B cell (primary cell): ENCODE measurements around the gene RCN2.

Experiments
- EZH2 ChIP-seq: IDR thresholded peaks from 2 replicates; pipeline ENCODE4 v1.6.1; 2012; ENCODE audit warnings: borderline replicate concordance, low read depth, mild to moderate bottlenecking, moderate library complexity, low read length; ENCODE audit not compliant: insufficient read depth, poor library complexity, severe bottlenecking
- TF ChIP-seq, protein P1 (sequence below): fragments of 200-600 bp; IDR thresholded peaks from one replicate; pipeline ENCODE4 v1.8.0; 2022; ENCODE audit warnings: antibody characterized with exemption, mild to moderate bottlenecking

DNA sequence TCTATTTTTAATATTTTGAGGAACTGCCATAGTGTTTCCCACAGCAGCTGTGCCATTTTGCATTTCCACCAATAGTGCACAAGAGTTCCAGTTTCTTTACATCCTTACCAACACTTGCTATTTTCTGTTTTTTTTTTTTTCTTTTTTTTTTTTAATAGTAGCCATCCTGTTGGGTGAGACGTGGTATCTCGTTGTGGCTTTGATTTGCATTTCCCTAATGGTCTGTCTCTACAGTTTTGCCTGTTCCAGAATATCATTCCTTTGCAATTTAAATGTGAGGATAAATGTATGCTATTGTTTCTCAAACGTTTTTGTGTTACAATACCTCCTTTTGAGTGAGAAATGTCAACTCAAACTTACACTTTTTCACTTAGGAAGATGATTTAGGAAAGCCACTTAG is 22.4 kb downstream of the RCN2 start:
- TF ChIP-seq, protein P1, sequence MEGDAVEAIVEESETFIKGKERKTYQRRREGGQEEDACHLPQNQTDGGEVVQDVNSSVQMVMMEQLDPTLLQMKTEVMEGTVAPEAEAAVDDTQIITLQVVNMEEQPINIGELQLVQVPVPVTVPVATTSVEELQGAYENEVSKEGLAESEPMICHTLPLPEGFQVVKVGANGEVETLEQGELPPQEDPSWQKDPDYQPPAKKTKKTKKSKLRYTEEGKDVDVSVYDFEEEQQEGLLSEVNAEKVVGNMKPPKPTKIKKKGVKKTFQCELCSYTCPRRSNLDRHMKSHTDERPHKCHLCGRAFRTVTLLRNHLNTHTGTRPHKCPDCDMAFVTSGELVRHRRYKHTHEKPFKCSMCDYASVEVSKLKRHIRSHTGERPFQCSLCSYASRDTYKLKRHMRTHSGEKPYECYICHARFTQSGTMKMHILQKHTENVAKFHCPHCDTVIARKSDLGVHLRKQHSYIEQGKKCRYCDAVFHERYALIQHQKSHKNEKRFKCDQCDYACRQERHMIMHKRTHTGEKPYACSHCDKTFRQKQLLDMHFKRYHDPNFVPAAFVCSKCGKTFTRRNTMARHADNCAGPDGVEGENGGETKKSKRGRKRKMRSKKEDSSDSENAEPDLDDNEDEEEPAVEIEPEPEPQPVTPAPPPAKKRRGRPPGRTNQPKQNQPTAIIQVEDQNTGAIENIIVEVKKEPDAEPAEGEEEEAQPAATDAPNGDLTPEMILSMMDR, result no peak
- TF ChIP-seq EZH2, result no peak
